Fibroblast of lung (primary cell): Measurements from ENCODE around the gene TMEM51.

Source experiments
- CTCF ChIP-seq, 2 donors: IDR thresholded peaks in 1 of 2; conservative IDR thresholded peaks in 1 of 2; 1 replicate in 1 of 2; 2 replicates in 1 of 2; pipeline ENCODE4 v1.5.1; 2011 to 2012; ENCODE audit warnings: low read length in 2 of 2, control low read depth in 1 of 2, inconsistent platforms in 1 of 2, low read depth in 1 of 2, mild to moderate bottlenecking in 1 of 2
- EZH2 ChIP-seq: IDR thresholded peaks from 2 replicates; pipeline ENCODE4 v1.5.1; 2012; ENCODE audit warnings: low read length, control low read depth, mild to moderate bottlenecking; ENCODE audit errors: missing control alignments

GRCh38 chr1:15170071-15170470 is 16.5 kb downstream of the TMEM51 start:
- TF ChIP-seq CTCF (conservative IDR thresholded peaks at IDR 0.05 in 1 of 2, IDR thresholded peaks at IDR 0.05 in 1 of 2; ENCODE audit: low read depth in 1 of 2, low read length in 2 of 2) (no peak), EZH2 (no peak)
